Endodermal cell (in vitro differentiated cells): ENCODE results near the gene TCF7L2. TPM values are rescaled to one million over a fixed set of nuclear protein-coding genes. Genes with fewer than 3 reads are reported as not detected.

ENCODE experiments used
- DNase-seq: peaks from one replicate; pipeline ENCODE4 v3.0.0-alpha.2; 2017
- H3K27ac ChIP-seq: 2 replicates; pipeline ENCODE4 v1.5.1; 2013; ENCODE audit warnings: mild to moderate bottlenecking, low read depth, low read length, moderate library complexity
- H3K27me3 ChIP-seq: 2 replicates; pipeline ENCODE4 v1.6.1; 2013; ENCODE audit warnings: mild to moderate bottlenecking, low read length, moderate library complexity; ENCODE audit not compliant: insufficient read depth, control insufficient read depth, poor library complexity, severe bottlenecking
- H3K36me3 ChIP-seq: 2 replicates; pipeline ENCODE4 v1.7.0; 2013; ENCODE audit warnings: mild to moderate bottlenecking, low read length, moderate library complexity; ENCODE audit not compliant: control insufficient read depth, insufficient read depth
- H3K4me1 ChIP-seq: one replicate; pipeline ENCODE4 v1.7.0; 2013; ENCODE audit warnings: low read length; ENCODE audit not compliant: control insufficient read depth, insufficient read depth
- H3K4me3 ChIP-seq: 2 replicates; pipeline ENCODE4 v1.5.1; 2013; ENCODE audit warnings: mild to moderate bottlenecking, low read length, moderate library complexity
- H3K9ac ChIP-seq: 2 replicates; pipeline ENCODE4 v1.6.1; 2013; ENCODE audit warnings: mild to moderate bottlenecking, low read length, moderate library complexity; ENCODE audit not compliant: poor library complexity, severe bottlenecking; ENCODE audit errors: extremely low read depth
- H3K9me3 ChIP-seq: 2 replicates; pipeline ENCODE4 v1.6.1; 2013; ENCODE audit warnings: mild to moderate bottlenecking, low read length, moderate library complexity; ENCODE audit not compliant: control insufficient read depth
- H3K27ac Mint-ChIP-seq: 2 replicates; pipeline ENCODE4 v1.8.0; 2020; ENCODE audit warnings: mixed read lengths
- H3K27me3 Mint-ChIP-seq: 2 replicates; pipeline ENCODE4 v1.8.0; 2021; ENCODE audit warnings: mild to moderate bottlenecking, mixed read lengths; ENCODE audit not compliant: insufficient read depth
- H3K36me3 Mint-ChIP-seq: 2 replicates; pipeline ENCODE4 v1.8.0; 2020; ENCODE audit warnings: low read depth, mixed read lengths
- H3K4me1 Mint-ChIP-seq: 2 replicates; pipeline ENCODE4 v1.8.0; 2020; ENCODE audit warnings: mixed read lengths
- H3K4me3 Mint-ChIP-seq: 2 replicates; pipeline ENCODE4 v1.8.0; 2020; ENCODE audit warnings: mild to moderate bottlenecking, moderate library complexity, mixed read lengths
- H3K9me3 Mint-ChIP-seq: 2 replicates; pipeline ENCODE4 v1.8.0; 2020; ENCODE audit warnings: mild to moderate bottlenecking, mixed read lengths
- CTCF ChIP-seq: fragments of 200-600 bp; sonication (generic); conservative IDR thresholded peaks from 2 replicates; pipeline ENCODE4 v1.5.0; 2021; ENCODE audit warnings: antibody characterized with exemption, mild to moderate bottlenecking
- WGBS, 2 experiments: methylation state at CpG; one replicate each; pipeline versions ENCODE4 v1.1.5 to v1.1.7; 2013; ENCODE audit warnings: missing lambda C conversion rate in 2 of 2, mixed read lengths in 1 of 2; ENCODE audit not compliant: insufficient coverage in 1 of 2, insufficient read length in 1 of 2; 5-methylcytosine and 5-hydroxymethylcytosine counted together
- total RNA-seq, 2 donors: library from RNA; stranded (reverse); fragmentation: NEBNext Ultra II Directional in 1 of 2; extraction: Animal tissue kit (Norgen Biotek cat#: 25700) in 1 of 2; gene quantifications; 2 replicates in 1 of 2; 3 replicates in 1 of 2; pipeline ENCODE4 v1.2.1, GENCODE V29; 2021

Gene TCF7L2
- total RNA-seq, 2 donors from 2014 or later: 73.2 to 105 TPM

- H3K27me3 Mint-ChIP-seq: no peaks in the 10 kb centered on the region
- no peak overlapping the region for H3K4me3 Mint-ChIP-seq
- WGBS, 2 experiments: 95 to 96% methylated on average over 4 to 5 of the region's 5 CpGs
- H3K4me1 Mint-ChIP-seq: peaks cover 71% of the 10 kb centered on the region
- no peaks in the 10 kb centered on the region for H3K9me3 ChIP-seq
- DNase-seq: no peak
- H3K9me3 Mint-ChIP-seq: no peaks in the 10 kb centered on the region
- peaks cover 41% of the 10 kb centered on the region for H3K36me3 Mint-ChIP-seq
- H3K27ac ChIP-seq: no peak overlapping the region
- TF ChIP-seq CTCF: no peak
- no peaks in the 10 kb centered on the region for H3K27me3 ChIP-seq
- peak overlapping the region; percentile 8 for H3K27ac Mint-ChIP-seq
- H3K9ac ChIP-seq: no peak overlapping the region
- H3K4me3 ChIP-seq: no peak overlapping the region
- H3K36me3 ChIP-seq: peaks cover 72% of the 10 kb centered on the region
- H3K4me1 ChIP-seq: peaks cover 20% of the 10 kb centered on the region
Observed at GRCh38 chr10:113004069-113004618, 54.1 kb downstream of the TCF7L2 start.

DNA sequence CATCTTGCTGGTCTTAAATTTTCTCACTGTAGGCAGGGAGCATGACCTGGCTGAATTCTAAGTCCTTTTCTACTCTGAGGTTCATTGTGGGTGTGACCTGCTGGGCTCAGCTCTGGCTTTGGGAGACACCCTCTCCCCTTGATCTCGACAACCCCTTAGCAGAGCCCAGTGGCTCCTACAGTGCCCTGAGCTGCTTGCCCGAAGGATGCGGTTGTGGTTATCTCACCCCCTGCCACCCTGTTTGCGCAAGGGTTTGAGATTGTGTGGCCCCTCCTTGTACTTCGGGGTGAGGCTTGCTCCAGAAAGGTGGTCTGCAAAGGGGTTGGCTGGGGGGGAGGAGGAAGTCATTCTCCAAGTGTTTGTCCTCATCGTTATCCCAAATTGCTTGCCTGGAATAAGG lies 55.3 kb downstream of the TCF7L2 start:
- H3K27ac Mint-ChIP-seq: peak overlapping the region; percentile 4
- H3K27me3 ChIP-seq: no peaks in the 10 kb centered on the region
- H3K27ac ChIP-seq: no peak overlapping the region
- H3K36me3 ChIP-seq: peaks cover 76% of the 10 kb centered on the region
- H3K9ac ChIP-seq: no peak overlapping the region
- DNase-seq: no peak
- no peak for TF ChIP-seq CTCF
- no peak overlapping the region for H3K4me3 Mint-ChIP-seq
- no peaks in the 10 kb centered on the region for H3K9me3 ChIP-seq
- no peaks in the 10 kb centered on the region for H3K9me3 Mint-ChIP-seq
- H3K4me1 ChIP-seq: peaks cover 17% of the 10 kb centered on the region
- 79 to 96% methylated on average over 3 to 6 of the region's 6 CpGs for WGBS, 2 experiments
- H3K27me3 Mint-ChIP-seq: no peaks in the 10 kb centered on the region
- H3K4me1 Mint-ChIP-seq: peaks cover 59% of the 10 kb centered on the region
- peaks cover 43% of the 10 kb centered on the region for H3K36me3 Mint-ChIP-seq
- H3K4me3 ChIP-seq: no peak overlapping the region

- Histone ChIP-seq H3K9me3 (no peaks in the 10 kb centered on the region), H3K4me1 (peaks cover 16% of the 10 kb centered on the region), H3K27me3 (no peaks in the 10 kb centered on the region), H3K4me3 (no peak overlapping the region), H3K27ac (no peak overlapping the region), H3K36me3 (peaks cover 77% of the 10 kb centered on the region), H3K9ac (no peak overlapping the region)
- Mint-ChIP-seq H3K4me1 (peaks cover 56% of the 10 kb centered on the region), H3K27ac (peak overlapping the region; percentile 26), H3K27me3 (no peaks in the 10 kb centered on the region), H3K9me3 (no peaks in the 10 kb centered on the region), H3K36me3 (peaks cover 55% of the 10 kb centered on the region), H3K4me3 (no peak overlapping the region)
- WGBS, 2 experiments: 67 to 87% methylated on average over 1 to 9 of the region's 9 CpGs
- no peak for DNase-seq
- TF ChIP-seq CTCF: no peak
Observed at GRCh38 chr10:113006656-113007342, 56.8 kb downstream of the TCF7L2 start.
